NB4 (cell line): ENCODE results near the gene STOX2.

Experiments used
- DNase-seq: peaks from one replicate; pipeline ENCODE4 v3.0.0; 2010; ENCODE audit warnings: low read depth
- H3K4me3 ChIP-seq: one replicate; pipeline ENCODE4 v1.5.1; 2011; ENCODE audit warnings: mild to moderate bottlenecking, low read depth, low read length, moderate library complexity
- MYC ChIP-seq: IDR thresholded peaks from 2 replicates; pipeline ENCODE4 v1.6.1; 2011; ENCODE audit warnings: low read depth, low read length
- POLR2A ChIP-seq: IDR thresholded peaks from 2 replicates; pipeline ENCODE4 v1.6.1; 2011; ENCODE audit warnings: mild to moderate bottlenecking; ENCODE audit not compliant: insufficient read length; ENCODE audit errors: extremely low read depth
- TF ChIP-seq, protein P1 (sequence below): IDR thresholded peaks from one replicate; pipeline ENCODE4 v1.5.1; 2012; ENCODE audit warnings: low read depth, low read length
- TF ChIP-seq, protein P2 (sequence below): IDR thresholded peaks from 2 replicates; pipeline ENCODE4 v1.6.1; 2011; ENCODE audit warnings: low read depth, low read length

The STOX2 gene

DNA sequence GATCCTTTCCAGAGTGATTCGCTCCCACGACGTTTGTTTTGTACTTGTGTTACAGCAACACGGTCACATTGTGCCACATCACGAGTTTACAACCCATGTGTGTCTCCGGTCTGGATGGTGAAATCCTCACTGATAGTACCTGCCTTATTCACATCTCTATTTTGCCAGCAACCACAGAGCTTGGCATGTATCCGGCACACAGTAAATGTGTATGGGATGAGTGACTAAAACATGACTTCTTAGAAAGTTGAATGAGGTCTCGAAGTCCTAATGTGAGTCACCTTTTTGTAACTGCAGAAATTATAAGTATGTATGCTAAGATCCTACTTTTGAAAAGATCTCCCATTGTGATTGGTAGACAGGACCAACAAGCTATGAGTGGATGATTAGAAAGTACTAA, 7.5 kb downstream of the STOX2 start:
- no peak for DNase-seq
- TF ChIP-seq, protein P1, sequence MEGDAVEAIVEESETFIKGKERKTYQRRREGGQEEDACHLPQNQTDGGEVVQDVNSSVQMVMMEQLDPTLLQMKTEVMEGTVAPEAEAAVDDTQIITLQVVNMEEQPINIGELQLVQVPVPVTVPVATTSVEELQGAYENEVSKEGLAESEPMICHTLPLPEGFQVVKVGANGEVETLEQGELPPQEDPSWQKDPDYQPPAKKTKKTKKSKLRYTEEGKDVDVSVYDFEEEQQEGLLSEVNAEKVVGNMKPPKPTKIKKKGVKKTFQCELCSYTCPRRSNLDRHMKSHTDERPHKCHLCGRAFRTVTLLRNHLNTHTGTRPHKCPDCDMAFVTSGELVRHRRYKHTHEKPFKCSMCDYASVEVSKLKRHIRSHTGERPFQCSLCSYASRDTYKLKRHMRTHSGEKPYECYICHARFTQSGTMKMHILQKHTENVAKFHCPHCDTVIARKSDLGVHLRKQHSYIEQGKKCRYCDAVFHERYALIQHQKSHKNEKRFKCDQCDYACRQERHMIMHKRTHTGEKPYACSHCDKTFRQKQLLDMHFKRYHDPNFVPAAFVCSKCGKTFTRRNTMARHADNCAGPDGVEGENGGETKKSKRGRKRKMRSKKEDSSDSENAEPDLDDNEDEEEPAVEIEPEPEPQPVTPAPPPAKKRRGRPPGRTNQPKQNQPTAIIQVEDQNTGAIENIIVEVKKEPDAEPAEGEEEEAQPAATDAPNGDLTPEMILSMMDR = no peak
- TF ChIP-seq POLR2A (no peak), MYC (no peak)
- TF ChIP-seq, protein P2, sequence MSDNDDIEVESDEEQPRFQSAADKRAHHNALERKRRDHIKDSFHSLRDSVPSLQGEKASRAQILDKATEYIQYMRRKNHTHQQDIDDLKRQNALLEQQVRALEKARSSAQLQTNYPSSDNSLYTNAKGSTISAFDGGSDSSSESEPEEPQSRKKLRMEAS = no peak
- no peak overlapping the region for H3K4me3 ChIP-seq

DNA sequence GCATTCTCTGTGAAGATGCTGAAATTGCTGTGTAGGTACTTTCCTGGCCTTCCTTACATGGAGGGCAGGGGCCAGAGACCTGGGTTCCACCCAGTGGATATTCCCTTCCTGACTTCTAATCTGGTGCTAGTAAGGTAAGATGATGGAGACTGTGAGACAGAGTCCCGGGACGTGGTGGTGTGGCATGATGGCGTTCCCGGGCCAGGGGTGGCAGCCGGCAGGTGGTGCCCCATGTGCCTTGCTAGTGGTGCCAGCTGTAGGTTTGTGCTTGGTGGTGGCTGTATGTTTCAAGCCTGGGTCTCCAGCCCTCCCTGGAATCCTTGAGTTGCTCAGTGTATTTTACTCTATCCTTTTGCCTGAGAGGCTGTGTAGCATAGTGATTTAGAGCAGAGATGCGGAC, 10.9 kb downstream of the STOX2 start:
- TF ChIP-seq, protein P2 = no peak
- TF ChIP-seq MYC (no peak), POLR2A (no peak)
- TF ChIP-seq, protein P1 = no peak
- H3K4me3 ChIP-seq = no peak overlapping the region
- DNase-seq = no peak

DNA sequence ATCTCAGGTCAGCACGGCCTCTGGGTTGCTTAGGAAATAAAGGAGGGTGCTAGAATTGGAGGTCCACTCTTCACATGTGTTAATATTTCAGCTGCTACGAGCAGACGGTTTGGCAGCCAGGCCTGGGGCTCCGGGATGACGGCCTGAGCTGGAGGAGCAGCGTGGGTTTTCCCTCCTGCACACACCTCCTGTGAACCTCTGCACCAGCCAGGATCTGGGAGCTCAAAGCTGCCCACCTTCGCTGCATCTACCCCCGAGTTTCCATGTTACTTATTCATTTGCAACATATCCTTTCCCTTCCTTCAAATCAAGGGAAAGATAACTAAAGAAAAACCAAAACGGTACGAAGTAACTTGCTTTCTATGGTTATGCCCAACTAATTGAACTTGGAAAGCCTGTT, 13.6 kb downstream of the STOX2 start:
- TF ChIP-seq MYC (no peak), POLR2A (no peak)
- TF ChIP-seq, protein P1 = no peak
- TF ChIP-seq, protein P2 = no peak
- H3K4me3 ChIP-seq = no peak overlapping the region
- DNase-seq = no peak

DNA sequence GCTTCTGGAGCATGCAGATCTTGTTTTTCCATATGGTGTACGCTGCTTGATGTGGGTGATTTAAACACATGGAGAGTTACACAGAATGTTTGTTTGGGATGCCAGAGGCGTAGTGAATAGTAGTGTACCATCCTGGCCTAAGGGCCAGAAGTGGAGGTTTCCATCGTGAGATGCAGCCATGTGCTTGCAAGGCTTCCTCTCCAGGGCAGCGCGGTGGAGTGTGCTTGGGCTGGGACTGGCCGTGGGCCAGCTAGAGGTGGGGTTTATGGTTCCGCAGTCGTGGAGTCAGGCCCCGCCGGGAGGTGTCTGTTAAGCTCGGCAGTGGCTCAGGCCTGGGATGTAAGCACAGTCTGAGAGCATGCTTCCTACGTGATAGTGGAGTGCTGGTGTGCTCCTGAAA, 14.0 kb downstream of the STOX2 start:
- TF ChIP-seq MYC (no peak), POLR2A (no peak)
- TF ChIP-seq, protein P2 = no peak
- TF ChIP-seq, protein P1 = no peak
- DNase-seq = no peak
- H3K4me3 ChIP-seq = no peak overlapping the region

DNA sequence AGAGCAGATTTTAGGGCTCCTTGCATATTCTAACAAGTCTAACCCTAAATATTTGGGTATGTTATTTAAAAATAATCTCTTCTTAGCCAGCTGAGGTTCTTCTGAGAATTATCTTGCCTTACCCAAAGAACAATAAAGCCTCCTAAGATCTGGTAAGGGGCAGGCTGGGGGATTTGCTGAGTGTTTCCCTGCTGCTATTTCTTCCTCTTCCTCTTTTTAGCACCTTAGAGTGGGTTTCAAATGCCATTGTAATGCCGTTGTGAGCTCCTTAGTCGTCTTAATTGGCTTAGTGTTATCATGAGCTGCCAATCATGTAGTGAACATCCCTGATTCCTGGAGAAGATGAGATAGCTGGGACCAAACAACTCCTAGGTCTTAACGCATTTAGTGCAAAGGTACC, 15.4 kb downstream of the STOX2 start:
- no peak overlapping the region for H3K4me3 ChIP-seq
- no peak for TF ChIP-seq POLR2A
- TF ChIP-seq MYC = no peak
- TF ChIP-seq, protein P2 = no peak
- TF ChIP-seq, protein P1 = no peak
- peak; percentile 54 for DNase-seq

DNA sequence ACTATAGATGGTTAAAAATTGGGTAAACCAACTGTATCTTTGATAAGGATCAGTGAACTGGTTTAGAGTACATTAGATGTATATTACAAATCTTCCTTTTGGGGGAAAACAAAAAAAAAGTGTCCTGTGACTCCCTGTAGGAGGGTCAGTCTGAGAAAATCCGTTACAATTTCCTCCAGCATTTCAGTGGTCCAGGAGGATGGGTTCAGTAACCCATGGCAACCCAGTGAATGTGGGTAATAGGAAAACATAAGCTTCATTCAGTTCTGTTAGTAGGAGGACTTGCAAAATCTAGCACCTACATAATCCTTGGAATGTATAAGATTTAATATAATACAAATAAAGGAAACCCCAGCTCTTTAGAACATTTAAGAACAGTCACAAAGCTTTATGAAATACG, 16.2 kb downstream of the STOX2 start:
- H3K4me3 ChIP-seq = no peak overlapping the region
- TF ChIP-seq, protein P2 = no peak
- TF ChIP-seq POLR2A (no peak), MYC (no peak)
- TF ChIP-seq, protein P1 = no peak
- DNase-seq = no peak
